HepG2 (cell line): ENCODE results near the gene MRPL10. TPM values are rescaled to one million over a fixed set of nuclear protein-coding genes. Genes with fewer than 3 reads are reported as not detected.

Experiments
- ARNT2 ChIP-seq: sonication (generic); formaldehyde crosslinking; IDR thresholded peaks from 2 replicates; pipeline ENCODE4 v1.8.0; 2022; ENCODE audit warnings: mild to moderate bottlenecking, low read depth, missing genetic modification reagents, moderate library complexity
- ATF6 ChIP-seq: sonication (generic); formaldehyde crosslinking; conservative IDR thresholded peaks from 2 replicates; pipeline ENCODE4 v1.4.0; 2020; ENCODE audit warnings: missing genetic modification reagents
- ATF7-NPFF ChIP-seq: sonication (generic); formaldehyde crosslinking; IDR thresholded peaks from 2 replicates; pipeline ENCODE4 v1.8.1; 2023; ENCODE audit warnings: mild to moderate bottlenecking, low read depth, missing genetic modification reagents, moderate library complexity
- DMAP1 ChIP-seq: IDR thresholded peaks from 2 replicates; pipeline ENCODE4 v1.6.1; 2016
- EHMT2 ChIP-seq: fragments of 200-600 bp; sonication (generic); IDR thresholded peaks from 2 replicates; pipeline ENCODE4 v1.7.0; 2017; ENCODE audit warnings: antibody characterized with exemption, low read depth, low read length, borderline replicate concordance
- HDAC6 ChIP-seq: fragments of 200-600 bp; sonication (generic); IDR thresholded peaks from 2 replicates; pipeline ENCODE4 v1.7.0; 2017; ENCODE audit warnings: mild to moderate bottlenecking, antibody characterized with exemption, low read length, low read depth
- KMT2A ChIP-seq: sonication (generic); formaldehyde crosslinking; IDR thresholded peaks from 2 replicates; pipeline ENCODE4 v1.4.0; 2020; ENCODE audit warnings: missing genetic modification reagents
- NFE2L2 ChIP-seq: fragments of 150-350 bp; IDR thresholded peaks from 2 replicates; pipeline ENCODE4 v1.6.1; 2014; ENCODE audit warnings: low read length
- NRL ChIP-seq: sonication (generic); formaldehyde crosslinking; IDR thresholded peaks from 2 replicates; pipeline ENCODE4 v1.5.0; 2020; ENCODE audit warnings: missing genetic modification reagents, mild to moderate bottlenecking, moderate library complexity, borderline replicate concordance
- PRPF4 ChIP-seq: fragments of 200-400 bp; formaldehyde crosslinking; IDR thresholded peaks from 2 replicates; pipeline ENCODE4 v1.6.1; 2016; ENCODE audit warnings: low read length, low read depth; ENCODE audit not compliant: poor library complexity, severe bottlenecking
- RFX3 ChIP-seq: IDR thresholded peaks from 2 replicates; pipeline ENCODE4 v1.6.1; 2016; ENCODE audit warnings: missing biosample characterization, missing genetic modification reagents
- RORA ChIP-seq: sonication (generic); formaldehyde crosslinking; IDR thresholded peaks from 2 replicates; pipeline ENCODE4 v1.5.0; 2020; ENCODE audit warnings: mild to moderate bottlenecking, missing genetic modification reagents, moderate library complexity
- ZFP41 ChIP-seq: sonication (generic); formaldehyde crosslinking; IDR thresholded peaks from 2 replicates; pipeline ENCODE4 v1.4.0; 2020; ENCODE audit warnings: mild to moderate bottlenecking, missing genetic modification reagents, borderline replicate concordance
- ZIK1 ChIP-seq: sonication (generic); formaldehyde crosslinking; IDR thresholded peaks from 2 replicates; pipeline ENCODE4 v1.5.0; 2020; ENCODE audit warnings: mild to moderate bottlenecking, low read depth, missing genetic modification reagents, borderline replicate concordance
- ZNF34 ChIP-seq: sonication (generic); formaldehyde crosslinking; IDR thresholded peaks from 2 replicates; pipeline ENCODE4 v1.4.0; 2020; ENCODE audit warnings: mild to moderate bottlenecking, missing genetic modification reagents, borderline replicate concordance
- ZNF451 ChIP-seq: sonication (generic); formaldehyde crosslinking; IDR thresholded peaks from 2 replicates; pipeline ENCODE4 v1.5.0; 2020; ENCODE audit warnings: mild to moderate bottlenecking, missing genetic modification reagents
- ZNF878 ChIP-seq: sonication (generic); formaldehyde crosslinking; IDR thresholded peaks from 2 replicates; pipeline ENCODE4 v1.8.1; 2023; ENCODE audit warnings: mild to moderate bottlenecking, missing genetic modification reagents, moderate library complexity
- ZNF883 ChIP-seq: sonication (generic); formaldehyde crosslinking; IDR thresholded peaks from 2 replicates; pipeline ENCODE4 v1.5.1; 2020; ENCODE audit warnings: mild to moderate bottlenecking, missing genetic modification reagents; ENCODE audit errors: not compliant biosample characterization
- ZSCAN9 ChIP-seq: IDR thresholded peaks from 2 replicates; pipeline ENCODE4 v1.6.1; 2016; ENCODE audit warnings: borderline replicate concordance
- polyA plus RNA-seq, 8 experiments: library from polyadenylated mRNA; depleted of rRNA in 3 of 8; stranded (reverse) in 7 of 8; unstranded in 1 of 8; fragments of >200 nt; fragmentation: Illumina TruSeq in 4 of 8; extraction: Trizol in 4 of 8; gene quantifications; 2 replicates each; pipeline versions ENCODE4 v1.2.1 to v1.2.3, GENCODE V29; 2011 to 2016; ENCODE audit warnings: low read depth in 4 of 8, missing spikeins in 1 of 8, mixed read lengths in 1 of 8; ENCODE audit not compliant: insufficient read depth in 1 of 8
- total RNA-seq, 5 experiments: library from RNA; depleted of rRNA; stranded (reverse); fragments of >200 nt; fragmentation: Illumina TruSeq; extraction: Trizol; gene quantifications; 2 replicates each; pipeline ENCODE4 v1.2.3, GENCODE V29; 2016; ENCODE audit warnings: low read depth in 1 of 5
- TF ChIP-seq, protein P1 (sequence below): sonication (generic); formaldehyde crosslinking; IDR thresholded peaks from 2 replicates; pipeline ENCODE4 v1.5.0; 2020; ENCODE audit warnings: missing genetic modification reagents
- TF ChIP-seq, protein P2 (sequence below): sonication (generic); formaldehyde crosslinking; IDR thresholded peaks from 2 replicates; pipeline ENCODE4 v1.8.1; 2023; ENCODE audit warnings: missing genetic modification reagents, mild to moderate bottlenecking, borderline replicate concordance
- TF ChIP-seq, protein P3 (sequence below): sonication (generic); formaldehyde crosslinking; IDR thresholded peaks from 2 replicates; pipeline ENCODE4 v1.4.0; 2020; ENCODE audit warnings: missing genetic modification reagents, borderline replicate concordance
- TF ChIP-seq, protein P4 (sequence below): sonication (generic); formaldehyde crosslinking; IDR thresholded peaks from 2 replicates; pipeline ENCODE4 v1.5.0; 2020; ENCODE audit warnings: missing genetic modification reagents, mild to moderate bottlenecking, borderline replicate concordance

The MRPL10 gene
- total and polyA plus RNA-seq, 2 of the 13 experiments (the other 11 are each of a cell fraction or from before 2014, with no cell fraction given): 56.7 to 149 TPM

GRCh38 chr17:47785538-47786123 is 45.7 kb downstream of the MRPL10 start (continued):
- TF ChIP-seq, protein P1, sequence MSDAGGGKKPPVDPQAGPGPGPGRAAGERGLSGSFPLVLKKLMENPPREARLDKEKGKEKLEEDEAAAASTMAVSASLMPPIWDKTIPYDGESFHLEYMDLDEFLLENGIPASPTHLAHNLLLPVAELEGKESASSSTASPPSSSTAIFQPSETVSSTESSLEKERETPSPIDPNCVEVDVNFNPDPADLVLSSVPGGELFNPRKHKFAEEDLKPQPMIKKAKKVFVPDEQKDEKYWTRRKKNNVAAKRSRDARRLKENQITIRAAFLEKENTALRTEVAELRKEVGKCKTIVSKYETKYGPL (CRISPR knock-in tag): no peak
- 0 out of 2 replicates have a peak, but pooled peaks have one; percentile 38 for TF ChIP-seq ATF7-NPFF (CRISPR knock-in tag)
- TF ChIP-seq NRL (CRISPR knock-in tag): no peak
- no peak for TF ChIP-seq ZFP41
- no peak for TF ChIP-seq ZNF34 (CRISPR knock-in tag)
- TF ChIP-seq ATF6 (CRISPR knock-in tag): 0 out of 2 replicates have a peak, but pooled peaks have one; percentile 80
- TF ChIP-seq, protein P2, sequence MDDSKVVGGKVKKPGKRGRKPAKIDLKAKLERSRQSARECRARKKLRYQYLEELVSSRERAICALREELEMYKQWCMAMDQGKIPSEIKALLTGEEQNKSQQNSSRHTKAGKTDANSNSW: no peak
- TF ChIP-seq RORA (CRISPR knock-in tag): no peak
- TF ChIP-seq ZNF451 (CRISPR knock-in tag): no peak
- TF ChIP-seq NFE2L2: no peak
- TF ChIP-seq RFX3: peak; percentile 34; the same call in 1 of the 2 replicates
- no peak for TF ChIP-seq HDAC6
- TF ChIP-seq, protein P3, sequence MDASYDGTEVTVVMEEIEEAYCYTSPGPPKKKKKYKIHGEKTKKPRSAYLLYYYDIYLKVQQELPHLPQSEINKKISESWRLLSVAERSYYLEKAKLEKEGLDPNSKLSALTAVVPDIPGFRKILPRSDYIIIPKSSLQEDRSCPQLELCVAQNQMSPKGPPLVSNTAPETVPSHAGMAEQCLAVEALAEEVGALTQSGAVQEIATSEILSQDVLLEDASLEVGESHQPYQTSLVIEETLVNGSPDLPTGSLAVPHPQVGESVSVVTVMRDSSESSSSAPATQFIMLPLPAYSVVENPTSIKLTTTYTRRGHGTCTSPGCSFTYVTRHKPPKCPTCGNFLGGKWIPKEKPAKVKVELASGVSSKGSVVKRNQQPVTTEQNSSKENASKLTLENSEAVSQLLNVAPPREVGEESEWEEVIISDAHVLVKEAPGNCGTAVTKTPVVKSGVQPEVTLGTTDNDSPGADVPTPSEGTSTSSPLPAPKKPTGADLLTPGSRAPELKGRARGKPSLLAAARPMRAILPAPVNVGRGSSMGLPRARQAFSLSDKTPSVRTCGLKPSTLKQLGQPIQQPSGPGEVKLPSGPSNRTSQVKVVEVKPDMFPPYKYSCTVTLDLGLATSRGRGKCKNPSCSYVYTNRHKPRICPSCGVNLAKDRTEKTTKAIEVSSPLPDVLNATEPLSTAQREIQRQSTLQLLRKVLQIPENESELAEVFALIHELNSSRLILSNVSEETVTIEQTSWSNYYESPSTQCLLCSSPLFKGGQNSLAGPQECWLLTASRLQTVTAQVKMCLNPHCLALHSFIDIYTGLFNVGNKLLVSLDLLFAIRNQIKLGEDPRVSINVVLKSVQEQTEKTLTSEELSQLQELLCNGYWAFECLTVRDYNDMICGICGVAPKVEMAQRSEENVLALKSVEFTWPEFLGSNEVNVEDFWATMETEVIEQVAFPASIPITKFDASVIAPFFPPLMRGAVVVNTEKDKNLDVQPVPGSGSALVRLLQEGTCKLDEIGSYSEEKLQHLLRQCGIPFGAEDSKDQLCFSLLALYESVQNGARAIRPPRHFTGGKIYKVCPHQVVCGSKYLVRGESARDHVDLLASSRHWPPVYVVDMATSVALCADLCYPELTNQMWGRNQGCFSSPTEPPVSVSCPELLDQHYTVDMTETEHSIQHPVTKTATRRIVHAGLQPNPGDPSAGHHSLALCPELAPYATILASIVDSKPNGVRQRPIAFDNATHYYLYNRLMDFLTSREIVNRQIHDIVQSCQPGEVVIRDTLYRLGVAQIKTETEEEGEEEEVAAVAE (CRISPR knock-in tag): peak; percentile 89
- peak; percentile 98 for TF ChIP-seq EHMT2
- peak; percentile 96 for TF ChIP-seq ZSCAN9 (CRISPR knock-in tag)
- no peak for TF ChIP-seq ZIK1 (CRISPR knock-in tag)
- no peak for TF ChIP-seq KMT2A
- TF ChIP-seq, protein P4, sequence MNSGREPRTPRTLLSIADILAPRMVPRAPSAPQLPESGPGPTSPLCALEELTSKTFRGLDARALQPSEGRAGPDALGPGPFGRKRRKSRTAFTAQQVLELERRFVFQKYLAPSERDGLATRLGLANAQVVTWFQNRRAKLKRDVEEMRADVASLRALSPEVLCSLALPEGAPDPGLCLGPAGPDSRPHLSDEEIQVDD (CRISPR knock-in tag): no peak
- TF ChIP-seq ZNF878: peak; percentile 56; the same call in 1 of the 2 replicates
- TF ChIP-seq ZNF883 (CRISPR knock-in tag): no peak
- no peak for TF ChIP-seq DMAP1 (CRISPR knock-in tag)
- TF ChIP-seq PRPF4: no peak
- TF ChIP-seq ARNT2 (CRISPR knock-in tag): 0 out of 2 replicates have a peak, but pooled peaks have one; percentile 51
